SW480 (cell line): ENCODE data around the gene MRPL38.
"Not testable (repeated sequence)": the region's sequence is repeated elsewhere in the genome, so short reads cannot be mapped to it uniquely, and the experiment has no call there.

Source experiments
- DNase-seq: peaks from one replicate; pipeline ENCODE4 v3.0.0-alpha.2; 2016; ENCODE audit warnings: low spot score

MRPL38 gene

DNA sequence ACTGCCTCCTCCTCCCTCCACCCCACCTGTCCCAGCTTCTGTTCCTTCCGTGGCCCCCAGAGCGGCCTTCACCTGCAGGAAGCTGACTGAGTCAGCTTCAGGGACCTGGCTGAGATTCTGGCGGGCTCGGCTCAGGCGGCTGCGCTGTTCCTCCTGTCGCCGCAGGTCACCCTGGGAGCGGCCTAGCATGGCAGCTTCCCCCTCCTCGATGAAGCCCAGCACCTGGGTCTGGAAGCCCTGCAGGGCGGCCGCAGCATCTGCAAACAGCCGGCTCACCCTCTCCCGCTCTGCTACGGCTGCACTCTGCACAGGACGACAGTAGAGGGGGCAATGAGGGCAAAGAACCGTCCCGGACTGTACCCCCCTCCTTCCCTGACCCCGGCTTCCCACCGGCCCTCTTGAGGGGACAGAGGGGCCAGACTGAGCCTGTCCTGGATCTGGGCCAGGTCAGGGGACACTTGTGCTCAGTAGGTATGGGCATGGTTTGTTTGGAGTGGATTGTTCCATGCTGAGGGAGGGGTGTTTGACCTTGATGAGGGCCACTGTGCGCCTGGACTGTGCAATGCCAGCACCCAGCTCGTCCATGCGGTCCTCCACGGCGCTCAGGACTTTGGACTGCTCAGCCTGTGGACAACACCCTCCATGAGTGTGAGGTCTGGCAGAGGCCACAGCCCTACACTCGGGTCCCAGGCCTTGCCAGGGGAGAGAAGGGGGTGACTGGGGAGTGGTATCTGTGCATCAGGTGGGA is 28.3 kb downstream of the MRPL38 start:
- DNase-seq = peak; percentile 93

DNA sequence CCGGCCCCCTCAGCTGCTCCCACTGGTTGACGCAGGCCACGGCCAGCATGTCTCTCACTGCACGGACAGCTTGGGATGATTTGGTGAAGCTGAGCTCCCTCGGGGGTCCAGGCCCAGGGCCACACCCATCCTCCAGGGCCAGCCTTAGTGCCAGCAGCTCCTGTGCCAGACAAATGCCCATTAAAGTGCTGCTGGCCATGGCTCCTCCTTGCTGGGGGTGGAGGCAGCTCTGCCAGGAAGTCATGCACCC is 28.8 kb downstream of the MRPL38 start:
- DNase-seq = no peak

DNA sequence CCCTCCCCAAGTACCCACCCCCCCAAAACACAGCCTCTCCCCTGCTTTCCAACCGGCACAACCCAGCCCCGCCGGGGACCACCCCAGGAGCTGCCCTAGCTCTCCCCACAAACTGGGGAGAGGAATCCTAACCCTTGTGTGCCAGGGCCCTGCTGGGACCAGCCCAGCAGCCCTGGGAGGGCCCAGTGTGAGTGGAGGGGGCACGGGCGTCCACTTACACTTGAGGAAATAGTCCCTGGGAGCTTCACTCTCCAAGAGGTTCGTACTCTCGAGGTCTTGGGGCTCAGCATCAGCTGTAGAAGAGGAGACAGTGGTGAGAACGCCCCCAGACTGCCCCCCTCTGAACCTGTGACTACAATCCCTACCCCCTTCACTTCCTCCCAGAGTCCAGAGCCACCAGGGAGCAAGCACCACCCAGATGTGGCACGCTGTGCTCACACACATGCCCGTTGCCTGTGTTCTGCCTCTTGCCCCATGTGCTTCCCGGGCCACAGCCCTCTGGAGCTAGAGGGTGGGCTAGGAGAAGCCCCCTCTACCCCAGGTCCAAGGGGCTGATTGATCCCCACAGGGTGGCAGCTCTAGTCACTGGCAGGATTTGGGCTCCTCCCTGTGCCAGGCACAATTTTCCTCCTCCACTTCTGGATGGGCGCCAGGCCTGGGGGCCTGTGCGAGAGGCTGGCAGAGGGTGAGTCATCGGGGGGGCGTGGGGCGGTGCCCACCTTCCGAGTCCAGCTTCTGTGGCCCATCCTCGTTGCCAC is 29.3 kb downstream of the MRPL38 start:
- DNase-seq = no peak

DNA sequence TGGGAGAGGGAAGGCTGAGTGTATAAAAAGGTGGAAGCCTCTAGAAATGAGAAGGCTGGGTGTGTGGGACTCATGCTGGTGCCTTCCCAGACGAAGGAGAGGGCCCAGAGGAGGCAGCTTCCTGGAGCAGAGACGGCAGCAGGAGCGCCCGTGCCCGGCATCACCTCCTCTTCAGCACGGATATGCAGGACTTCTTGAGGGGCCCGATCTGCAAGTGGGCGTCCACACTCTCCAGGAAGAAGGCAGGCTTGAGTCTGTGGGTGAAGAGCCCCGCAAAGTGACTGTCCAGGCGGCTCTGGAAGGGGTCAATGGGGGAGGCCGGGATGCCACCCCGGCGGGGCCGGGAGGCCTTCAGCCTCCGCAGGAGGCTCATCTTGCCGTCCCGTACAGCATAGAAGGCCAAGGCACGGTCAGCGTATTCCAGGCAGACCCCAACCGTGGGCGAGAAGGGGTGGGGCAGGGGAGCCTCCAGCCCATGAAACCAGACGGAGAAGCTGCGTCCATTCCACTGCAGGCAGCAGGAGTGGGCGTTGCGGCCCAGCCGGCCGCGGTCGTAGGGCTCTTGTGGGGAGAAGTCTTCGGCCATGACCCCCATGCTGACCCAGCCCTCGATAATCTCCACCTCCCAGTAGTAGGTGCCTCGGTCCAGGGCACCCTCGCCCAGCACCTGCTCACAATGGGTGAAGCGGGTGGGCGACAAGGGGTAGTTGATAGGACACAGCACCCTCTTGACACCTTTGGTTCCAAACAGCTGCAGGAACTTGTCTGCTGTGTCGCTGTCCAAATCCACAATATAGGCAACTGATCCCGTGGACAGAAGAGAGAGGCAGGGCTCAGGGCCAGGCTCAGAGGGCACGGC is 30.1 kb downstream of the MRPL38 start:
- DNase-seq = no peak

DNA sequence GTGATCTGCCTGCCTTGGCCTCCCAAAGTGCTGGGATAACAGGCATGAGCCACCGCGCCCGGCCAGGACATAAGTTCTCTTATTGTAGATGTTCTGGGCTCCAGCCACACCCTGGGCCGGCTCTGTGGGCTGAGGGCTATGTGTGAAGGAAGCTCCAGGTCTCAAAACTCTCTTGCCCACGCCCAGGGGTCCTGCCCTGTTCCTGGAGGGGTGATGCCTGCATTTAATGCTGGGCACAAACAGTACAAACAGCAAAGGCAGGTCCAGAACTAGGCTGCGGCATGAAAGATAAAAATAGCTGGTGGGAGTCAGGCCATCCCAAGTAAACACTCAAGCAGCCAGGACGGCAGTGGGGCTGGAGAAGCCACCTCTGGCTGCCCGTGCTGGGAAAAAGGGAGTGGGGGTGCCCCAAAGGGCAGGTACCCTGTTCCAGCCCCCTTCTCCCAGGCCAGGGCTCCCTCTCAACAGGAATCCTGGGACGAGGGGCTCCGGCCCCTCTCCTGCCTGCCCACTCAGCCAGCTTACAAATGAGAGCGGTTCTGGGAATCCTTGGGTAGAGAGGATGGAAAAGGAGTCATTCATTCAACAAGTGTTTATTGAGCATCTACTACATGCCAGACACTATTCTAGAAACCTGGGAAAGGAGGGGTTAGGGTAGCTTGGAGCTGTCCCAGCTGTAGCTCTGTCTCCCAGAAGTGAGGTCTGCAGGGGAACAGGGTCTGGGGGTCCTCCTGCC is 30.9 kb downstream of the MRPL38 start:
- no peak for DNase-seq

DNA sequence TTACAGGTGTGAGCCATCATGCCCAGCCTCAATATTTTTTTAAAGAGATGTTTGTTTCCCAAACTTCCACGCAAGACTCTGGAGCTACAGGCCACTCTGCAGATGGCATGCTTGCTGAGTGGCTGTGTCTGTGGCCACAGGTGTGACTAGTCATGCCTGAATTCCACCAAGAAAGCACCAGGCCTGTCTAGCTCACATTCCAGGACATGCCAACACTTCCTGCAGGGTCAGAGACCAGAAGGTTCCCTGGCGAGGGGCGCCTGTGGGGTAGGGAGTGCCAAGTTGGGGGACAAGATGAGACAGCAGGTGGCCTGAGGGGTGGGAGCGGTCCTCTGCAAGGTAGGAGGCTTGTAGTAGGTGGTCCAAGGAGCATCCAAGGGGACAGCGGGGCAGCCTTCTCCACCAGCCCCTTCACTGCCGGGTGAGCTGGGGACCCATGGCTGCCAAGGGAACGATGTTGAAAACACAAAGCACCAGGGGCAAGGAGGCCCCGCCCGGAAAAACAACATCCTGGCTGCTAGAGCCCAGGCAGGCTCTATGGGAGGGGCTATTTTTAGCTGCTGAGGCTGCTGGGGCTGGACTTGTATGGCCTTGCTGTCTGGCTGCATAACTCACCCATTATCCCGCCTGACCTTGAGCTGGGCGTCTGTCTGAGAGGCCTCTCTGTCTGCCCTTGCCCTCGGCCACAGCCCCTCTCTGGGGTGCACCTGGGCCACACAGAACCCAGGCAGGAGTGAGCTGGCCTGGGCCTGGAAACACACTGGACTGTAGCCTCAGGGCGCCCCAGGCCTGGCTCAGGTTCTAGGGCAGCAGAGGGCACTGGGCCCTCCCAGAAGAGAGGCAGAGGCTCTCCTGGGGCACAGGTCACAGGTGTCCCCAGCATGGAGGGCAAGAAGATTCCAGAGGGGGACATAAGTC is 32.0 kb downstream of the MRPL38 start:
- peak; percentile 80 for DNase-seq

DNA sequence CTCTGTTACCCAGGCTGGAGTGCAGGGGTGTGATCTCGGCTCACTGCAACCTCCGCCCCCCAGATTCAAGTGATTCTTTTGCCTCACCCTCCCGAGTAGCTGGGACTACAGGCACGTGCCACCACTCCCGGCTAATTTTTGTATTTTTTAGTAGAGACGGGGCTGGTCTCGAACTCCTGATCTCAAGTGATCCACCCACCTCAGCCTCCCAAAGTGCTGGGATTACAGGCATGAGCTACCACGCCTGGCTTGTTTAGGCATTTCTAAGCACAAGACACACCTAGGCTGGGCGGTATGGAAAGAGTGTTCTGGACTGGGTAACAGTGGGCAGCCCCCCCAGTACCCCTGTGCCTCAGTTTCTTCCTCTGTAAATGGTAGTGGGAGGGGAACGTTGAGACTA is 34.5 kb downstream of the MRPL38 start:
- not testable (repeated sequence) for DNase-seq

DNA sequence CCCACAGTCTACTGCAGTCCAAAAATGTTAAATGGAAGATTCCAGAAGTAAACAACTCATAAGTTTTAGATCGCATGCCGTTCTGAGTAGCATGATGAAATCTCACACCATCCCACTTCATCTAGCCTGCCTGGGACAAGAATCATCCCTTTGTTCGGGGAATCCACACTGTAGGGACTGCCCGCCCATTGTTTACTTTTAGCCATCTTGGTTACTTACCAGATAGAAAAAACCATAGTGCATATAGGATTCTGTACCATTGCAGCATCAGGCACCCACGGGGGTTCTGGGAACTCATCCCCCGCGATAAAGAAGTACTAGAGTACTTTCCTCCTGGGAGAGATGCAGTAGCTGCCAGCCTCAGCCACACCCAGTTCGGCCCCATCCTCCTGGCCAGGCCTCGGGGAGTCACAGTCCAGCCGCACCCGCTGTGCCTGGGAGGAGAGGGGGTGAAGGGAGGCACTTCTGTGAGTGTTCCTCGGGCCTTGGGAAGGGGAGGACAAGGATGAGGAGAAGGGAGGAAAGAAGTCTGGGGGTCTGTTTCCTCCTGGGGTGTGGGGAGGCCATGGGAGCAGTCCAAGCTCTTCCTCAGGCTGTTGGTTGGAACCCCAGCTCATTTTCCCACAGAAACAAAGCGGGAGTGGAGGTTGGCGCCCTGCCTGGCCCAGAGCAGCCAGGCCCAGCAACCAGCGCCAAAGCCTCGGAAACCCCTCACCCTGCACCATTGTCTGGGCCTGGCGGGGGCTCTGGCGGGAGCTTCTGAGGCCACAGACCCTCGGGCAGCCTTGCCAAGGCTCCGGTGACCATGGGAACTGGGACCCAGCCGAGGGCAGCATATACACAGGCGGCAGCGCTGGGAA is 35.2 kb downstream of the MRPL38 start:
- DNase-seq = peak; percentile 85

DNA sequence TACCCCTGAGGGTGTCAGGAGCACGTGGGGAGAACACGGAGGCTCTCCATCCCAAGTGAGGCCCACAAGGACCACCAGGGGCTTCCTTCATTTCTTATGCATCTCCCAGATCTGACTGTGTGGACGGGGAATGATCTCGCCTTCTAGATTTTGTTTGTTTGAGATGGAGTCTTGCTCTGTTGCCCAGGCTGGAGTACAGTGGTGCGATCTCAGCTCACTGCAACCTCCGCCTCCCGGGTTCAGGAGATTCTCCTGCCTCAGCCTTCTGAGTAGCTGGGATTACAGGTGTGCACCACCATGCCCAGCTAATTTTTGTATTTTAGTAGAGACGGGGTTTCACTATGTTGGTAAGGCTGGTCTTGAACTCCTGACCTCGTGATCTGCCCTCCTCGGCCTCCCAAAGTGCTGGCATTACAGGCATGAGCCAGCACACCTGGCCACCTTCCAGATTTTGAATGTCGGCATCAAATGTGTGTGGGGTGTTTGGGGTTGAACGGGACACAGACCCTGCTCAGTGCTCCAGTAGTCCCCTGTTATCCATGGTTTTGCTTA is 35.9 kb downstream of the MRPL38 start:
- not testable (repeated sequence) for DNase-seq

DNA sequence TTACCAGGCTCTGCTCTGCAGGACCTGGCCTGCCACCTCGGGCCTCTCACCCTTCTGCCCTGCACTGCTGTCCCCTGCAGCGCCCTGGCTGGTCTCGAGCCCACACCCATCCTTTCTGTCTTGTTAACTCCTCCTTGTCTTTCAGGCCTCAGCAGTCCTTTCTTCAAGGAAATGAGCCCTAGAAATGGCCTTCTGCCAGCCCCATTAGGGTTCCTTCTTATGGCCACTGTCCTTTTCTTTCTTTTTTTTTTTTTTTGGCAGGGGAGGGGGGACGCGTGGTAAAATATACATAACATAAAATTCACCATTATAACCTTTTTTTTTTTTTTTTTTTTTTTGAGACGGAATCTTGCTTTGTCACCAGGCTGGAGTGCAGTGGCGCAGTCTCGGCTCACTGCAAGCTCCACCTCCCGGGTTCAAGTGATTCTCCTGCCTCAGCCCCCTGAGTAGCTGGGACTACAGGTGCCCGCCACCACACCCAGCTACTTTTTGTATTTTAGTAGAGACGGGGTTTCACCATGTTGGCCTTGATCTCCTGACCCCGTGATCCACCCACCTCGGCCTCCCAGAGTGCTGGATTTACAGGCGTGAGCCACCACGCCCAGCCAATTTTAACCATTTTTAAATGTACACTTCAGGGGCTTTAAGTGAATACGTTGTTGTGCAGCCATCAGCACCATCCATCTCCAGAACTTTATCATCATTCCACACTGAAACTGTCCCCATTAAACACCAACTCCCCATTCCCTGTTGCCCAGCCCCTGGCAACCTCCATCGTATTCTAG is 39.1 kb downstream of the MRPL38 start:
- not testable (repeated sequence) for DNase-seq

DNA sequence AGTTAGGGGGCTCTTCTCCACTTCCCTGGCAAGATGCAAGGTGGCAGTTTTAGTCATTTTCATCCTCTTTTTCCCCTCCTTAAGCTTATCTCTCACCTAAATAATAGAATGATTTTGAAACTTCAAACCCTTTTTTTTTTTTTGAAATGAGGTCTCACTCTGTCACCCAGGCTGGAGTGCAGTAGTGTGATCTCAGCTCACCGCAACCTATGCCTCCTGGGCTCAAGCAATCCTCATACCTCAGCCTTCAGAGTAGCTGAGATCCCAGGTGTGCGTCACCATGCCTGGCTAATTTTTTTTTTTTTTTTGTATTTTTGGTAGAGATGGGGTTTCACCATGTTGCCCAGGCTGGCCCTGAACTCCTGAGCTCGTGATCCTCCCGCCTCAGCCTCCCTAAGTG is 39.8 kb downstream of the MRPL38 start:
- DNase-seq = not testable (repeated sequence)

DNA sequence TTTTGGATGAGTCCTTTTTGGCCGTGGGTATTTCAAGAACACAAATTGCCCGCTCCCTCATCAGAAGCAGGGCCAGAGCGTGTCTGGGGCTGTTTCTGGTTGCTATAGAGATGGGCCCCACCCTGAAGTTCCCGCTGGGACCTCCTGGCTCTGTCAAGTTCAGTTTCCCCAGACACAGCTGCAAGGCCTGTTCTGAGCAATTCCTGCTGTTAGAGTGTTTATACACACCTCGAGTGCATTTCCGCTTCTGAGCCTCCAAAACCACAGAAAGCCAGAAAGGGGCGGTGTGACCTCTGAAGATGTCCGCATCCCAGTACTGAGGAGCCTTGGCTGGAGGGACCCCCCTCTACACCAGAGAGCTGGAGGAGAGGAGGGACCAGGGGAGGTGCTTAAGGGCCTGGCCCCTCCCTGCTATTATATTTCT is 40.2 kb downstream of the MRPL38 start:
- peak; percentile 52 for DNase-seq

DNA sequence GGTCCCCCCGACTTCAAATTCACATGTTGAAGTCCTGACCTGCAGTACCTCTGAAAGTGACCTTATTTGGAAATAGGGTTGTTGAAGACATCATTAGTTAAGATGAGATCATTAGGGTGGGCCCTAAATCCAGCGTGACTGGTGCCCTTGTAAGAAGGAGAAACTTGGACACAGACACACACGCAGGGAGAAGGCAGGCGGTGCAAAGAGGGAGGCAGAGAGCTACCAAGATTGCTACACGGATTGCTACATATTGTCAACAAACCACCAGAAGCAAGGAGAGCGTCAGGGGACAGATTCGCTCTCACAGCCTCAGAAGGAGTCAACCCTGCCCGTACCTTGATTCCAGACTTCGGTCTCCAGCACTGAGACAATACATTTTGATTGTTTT is 42.8 kb downstream of the MRPL38 start:
- no peak for DNase-seq

DNA sequence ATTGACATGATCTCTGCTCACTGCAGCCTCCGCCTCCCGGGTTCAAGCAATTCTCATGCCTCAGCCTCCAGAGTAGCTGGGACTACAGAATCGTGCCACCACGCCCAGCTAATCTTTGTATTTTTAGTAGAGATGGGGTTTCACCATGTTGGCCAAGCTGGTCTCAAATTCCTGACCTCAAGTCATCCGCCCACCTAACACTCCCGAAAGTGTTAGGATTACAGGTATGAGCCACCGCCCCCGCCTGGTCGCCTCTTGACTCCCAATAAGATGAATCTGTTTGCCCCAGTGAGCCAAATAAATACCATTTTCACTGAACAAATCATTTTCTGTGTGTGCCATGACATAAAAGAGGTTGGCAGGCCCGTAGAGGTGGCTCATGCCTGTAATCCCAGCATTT is 45.3 kb downstream of the MRPL38 start:
- DNase-seq = not testable (repeated sequence)

DNA sequence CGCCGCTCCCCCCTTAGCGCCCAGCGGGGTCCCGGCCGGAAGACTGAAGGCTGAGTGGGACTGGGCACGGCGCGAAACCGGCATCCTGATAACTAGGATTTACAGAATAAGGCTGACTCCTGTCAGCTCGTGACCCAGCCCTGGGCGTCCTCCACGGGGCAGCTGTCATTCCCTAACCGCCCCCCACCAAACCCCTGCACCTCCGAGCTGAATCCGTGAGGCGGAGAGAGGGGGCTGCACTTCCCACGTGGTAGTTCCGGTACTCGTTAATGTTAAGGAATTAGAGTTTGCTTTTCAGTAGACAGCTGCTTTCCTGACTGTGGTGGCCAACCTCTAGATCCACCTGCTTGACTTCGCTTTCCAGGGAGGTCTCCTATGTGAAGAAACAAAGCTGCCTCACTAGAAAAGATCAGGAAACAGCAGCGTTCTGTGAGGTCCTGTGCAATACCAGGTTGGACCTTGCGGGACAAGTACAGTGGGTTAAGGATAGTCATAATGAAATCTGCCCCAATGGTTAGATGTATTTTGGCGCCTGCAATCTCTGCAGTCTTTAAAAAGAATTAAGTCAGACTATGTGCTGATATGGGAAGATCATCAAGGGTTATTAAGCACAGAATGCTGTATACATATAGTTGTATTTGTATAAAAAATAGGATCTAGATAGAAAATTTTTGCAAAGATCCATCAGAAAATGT is 48.5 kb downstream of the MRPL38 start:
- DNase-seq = peak; percentile 62

DNA sequence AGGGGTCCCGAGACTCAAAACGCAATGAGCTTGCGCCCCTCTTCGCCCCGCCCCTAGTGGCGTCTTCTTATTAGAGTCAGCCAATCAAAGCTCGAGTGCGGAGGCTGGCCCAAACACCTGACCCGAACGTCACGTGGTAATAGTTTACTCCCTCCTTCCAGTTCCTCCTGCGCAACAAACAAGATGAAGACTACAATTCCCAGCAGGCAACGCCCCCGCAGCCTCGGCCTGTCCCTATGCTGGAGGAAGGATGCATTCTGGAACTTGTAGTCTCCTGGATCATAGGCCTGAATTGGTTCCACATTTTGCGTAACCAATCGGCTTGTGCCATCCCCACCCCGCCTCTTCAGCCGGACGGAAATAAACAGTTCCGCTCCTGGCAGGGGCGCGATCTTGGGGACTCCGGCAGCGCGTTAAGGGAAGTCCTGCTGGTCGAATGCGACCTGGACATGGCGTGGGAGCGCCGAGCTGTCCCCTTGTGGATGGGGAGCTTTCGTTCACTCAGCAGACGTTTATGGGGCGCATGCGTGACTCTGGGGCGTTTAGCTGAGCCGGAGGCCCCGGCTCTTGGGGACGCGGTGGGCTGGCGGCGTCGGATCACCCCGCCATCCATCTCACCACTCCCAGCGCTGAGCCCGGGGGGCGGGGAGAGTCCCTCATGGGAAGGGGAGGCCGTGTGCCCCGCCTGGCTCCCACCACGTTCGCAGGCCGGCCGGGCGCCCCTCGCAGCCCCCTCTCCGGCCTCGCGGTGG is 49.2 kb downstream of the MRPL38 start, which contains the start of gene WBP2:
WBP2 (minus strand) TSS at position 26 of the 752 bp plus-strand sequence. CDS start 38 bp downstream, outside the sequence.
- peak; percentile 100 for DNase-seq

DNA sequence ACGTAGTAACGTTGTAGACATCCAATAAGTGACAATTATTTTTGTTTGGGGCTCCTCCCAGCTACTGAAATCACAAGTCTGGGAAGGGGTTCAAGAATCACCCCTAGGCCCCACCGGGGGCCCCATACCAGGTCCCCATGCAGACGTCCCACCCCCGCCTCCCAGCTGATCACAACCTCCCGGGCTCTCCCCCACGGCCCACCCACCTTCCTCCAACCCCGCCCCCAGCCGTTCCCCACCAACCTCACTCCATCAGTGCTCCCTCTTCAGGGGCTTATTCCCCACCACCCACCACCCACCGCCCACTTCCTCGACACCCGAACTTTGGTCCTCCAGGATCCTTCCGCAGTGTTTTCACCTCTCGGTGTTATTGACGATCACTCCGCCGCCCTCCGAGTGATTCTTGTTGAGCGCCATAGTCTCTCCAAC is 49.8 kb downstream of the MRPL38 start:
- no peak for DNase-seq
